ENCODE results near the gene PDIA6. TPM values are rescaled to one million over a fixed set of nuclear protein-coding genes. Genes with fewer than 3 reads are reported as not detected.

The PDIA6 gene
- 10 to 100 TPM; 63.7 to 91.1 (median 77.9) TPM for total RNA-seq

- peaks cover 0 to 33% (median 5%) of the 10 kb centered on the region in 4 donors for H3K4me1 ChIP-seq
- no peaks in the 10 kb centered on the region for H3K9me3 ChIP-seq
- H3K4me3 ChIP-seq, result peak within 1 kb of the TSS; percentile 63 to 100 (median 83)
- TF ChIP-seq POLR2A (IDR thresholded peaks at IDR 0.05) (peak; percentile 58 to 64), CTCF (IDR thresholded peaks at IDR 0.05) (peak in 4 of 6 experiments; percentile 9 to 60 (median 50))
- DNase-seq, result peak; percentile 96 to 99 (median 99)
- H3K27me3 ChIP-seq, result no peaks in the 10 kb centered on the region
- peak within 1 kb of the TSS; percentile 89 to 97 (median 92) for H3K27ac ChIP-seq
- H3K36me3 ChIP-seq, result no peaks in the 10 kb centered on the region
Observed at GRCh38 chr2:10812362-10813162, at the start of gene PDIA6. Gene PDIA6, minus strand, starts transcription at chr2:10812785. Its CDS starts 89 bp downstream, at chr2:10812696.

GRCh38 chr2:10862330-10862729 lies 49.7 kb upstream of the PDIA6 start:
- DNase-seq, result no peak
- H3K27me3 ChIP-seq, result no peaks in the 10 kb centered on the region
- TF ChIP-seq CTCF (IDR thresholded peaks at IDR 0.05) (no peak), POLR2A (IDR thresholded peaks at IDR 0.05) (no peak)

GRCh38 chr2:10861765-10862164 lies 49.2 kb upstream of the PDIA6 start:
- no peaks in the 10 kb centered on the region for H3K27me3 ChIP-seq
- DNase-seq, result no peak
- peaks cover 0 to 6% (median 0%) of the 10 kb centered on the region in 4 donors for H3K4me1 ChIP-seq
- TF ChIP-seq CTCF (IDR thresholded peaks at IDR 0.05) (no peak), POLR2A (IDR thresholded peaks at IDR 0.05) (no peak)
- H3K36me3 ChIP-seq, result no peaks in the 10 kb centered on the region
- no peak overlapping the region for H3K27ac ChIP-seq
- no peaks in the 10 kb centered on the region for H3K9me3 ChIP-seq
- H3K4me3 ChIP-seq, result no peak overlapping the region

More at GRCh38 chr2:10862330-10862729, 49.7 kb upstream of the PDIA6 start:
- H3K36me3 ChIP-seq, result no peaks in the 10 kb centered on the region
- H3K4me3 ChIP-seq, result no peak overlapping the region
- H3K27ac ChIP-seq, result no peak overlapping the region
- peaks cover 0 to 6% (median 0%) of the 10 kb centered on the region in 4 donors for H3K4me1 ChIP-seq
- no peaks in the 10 kb centered on the region for H3K9me3 ChIP-seq

GRCh38 chr2:10860814-10861325 lies 48.3 kb upstream of the PDIA6 start:
- TF ChIP-seq CTCF (IDR thresholded peaks at IDR 0.05) (no peak), POLR2A (IDR thresholded peaks at IDR 0.05) (no peak)
- H3K4me3 ChIP-seq, result no peak overlapping the region
- H3K9me3 ChIP-seq, result no peaks in the 10 kb centered on the region
- peaks cover 0 to 6% (median 0%) of the 10 kb centered on the region in 4 donors for H3K4me1 ChIP-seq
- no peak overlapping the region for H3K27ac ChIP-seq
- H3K36me3 ChIP-seq, result no peaks in the 10 kb centered on the region
- no peaks in the 10 kb centered on the region for H3K27me3 ChIP-seq
- DNase-seq, result no peak

- TF ChIP-seq POLR2A (IDR thresholded peaks at IDR 0.05) (no peak), CTCF (IDR thresholded peaks at IDR 0.05) (no peak)
- peaks cover 0 to 6% (median 0%) of the 10 kb centered on the region in 4 donors for H3K4me1 ChIP-seq
- DNase-seq, result no peak
- no peak overlapping the region for H3K27ac ChIP-seq
- no peak overlapping the region for H3K4me3 ChIP-seq
- H3K9me3 ChIP-seq, result no peaks in the 10 kb centered on the region
- H3K36me3 ChIP-seq, result no peaks in the 10 kb centered on the region
- H3K27me3 ChIP-seq, result no peaks in the 10 kb centered on the region
Observed at GRCh38 chr2:10860081-10860813, 47.7 kb upstream of the PDIA6 start.

All from Peyer's patch (tissue), 4 donors.